ENCODE data around the gene C14orf119.

- no peak for TF ChIP-seq YY1 (IDR thresholded peaks at IDR 0.05; ENCODE audit: insufficient read depth, insufficient read length)
- TF ChIP-seq ZNF274 (IDR thresholded peaks at IDR 0.05; ENCODE audit: low read depth, low read length), result no peak
Measured at GRCh38 chr14:23114669-23115038, 19.3 kb downstream of the C14orf119 start.

All from NT2/D1 (cell line).